Trophoblast cell (in vitro differentiated cells and primary cell): Measurements from ENCODE around the gene HES5.
"Not testable (repeated sequence)": the region's sequence is repeated elsewhere in the genome, so short reads cannot be mapped to it uniquely, and the experiment has no call there.

Experiments
- DNase-seq, 2 donors: peaks; one replicate each; pipeline ENCODE4 v3.0.0-alpha.2; 2016
- H2AFZ ChIP-seq: 2 replicates; pipeline ENCODE4 v1.6.1; 2013; ENCODE audit warnings: low read length, moderate library complexity, mild to moderate bottlenecking; ENCODE audit not compliant: insufficient read depth, poor library complexity
- H2AK5ac ChIP-seq: 2 replicates; pipeline ENCODE4 v1.6.1; 2013; ENCODE audit warnings: mild to moderate bottlenecking, low read length
- H2BK120ac ChIP-seq: 2 replicates; pipeline ENCODE4 v1.6.1; 2013; ENCODE audit warnings: low read length, mild to moderate bottlenecking, moderate library complexity; ENCODE audit not compliant: insufficient read depth, poor library complexity
- H2BK12ac ChIP-seq: 2 replicates; pipeline ENCODE4 v1.6.1; 2013; ENCODE audit warnings: mild to moderate bottlenecking, low read length, moderate library complexity
- H2BK5ac ChIP-seq: 2 replicates; pipeline ENCODE4 v1.6.1; 2013; ENCODE audit warnings: low read length, low read depth, moderate library complexity, mild to moderate bottlenecking; ENCODE audit not compliant: poor library complexity
- H3K14ac ChIP-seq: 2 replicates; pipeline ENCODE4 v1.6.1; 2013; ENCODE audit warnings: mild to moderate bottlenecking, low read length
- H3K18ac ChIP-seq: 2 replicates; pipeline ENCODE4 v1.6.1; 2013; ENCODE audit warnings: mild to moderate bottlenecking, low read length
- H3K23ac ChIP-seq: 2 replicates; pipeline ENCODE4 v1.6.1; 2013; ENCODE audit warnings: low read length
- H3K27ac ChIP-seq: 2 replicates; pipeline ENCODE4 v1.5.1; 2013; ENCODE audit warnings: low read depth, mild to moderate bottlenecking, inconsistent platforms, low read length, moderate library complexity
- H3K27me3 ChIP-seq: 2 replicates; pipeline ENCODE4 v1.6.1; 2013; ENCODE audit warnings: inconsistent platforms, mild to moderate bottlenecking, low read length, moderate library complexity; ENCODE audit not compliant: insufficient read depth
- H3K36me3 ChIP-seq, 2 experiments: 1 replicate in 1 of 2; 2 replicates in 1 of 2; pipeline ENCODE4 v1.6.1; 2013; ENCODE audit warnings: low read length in 2 of 2, mild to moderate bottlenecking in 2 of 2, moderate library complexity in 1 of 2; ENCODE audit not compliant: insufficient read depth in 2 of 2, control insufficient read depth in 1 of 2
- H3K4ac ChIP-seq: 2 replicates; pipeline ENCODE4 v1.6.1; 2013; ENCODE audit warnings: low read depth, mild to moderate bottlenecking, low read length, moderate library complexity
- H3K4me1 ChIP-seq, 2 experiments: 1 replicate in 1 of 2; 2 replicates in 1 of 2; pipeline ENCODE4 v1.6.1; 2013; ENCODE audit warnings: low read length in 2 of 2, mild to moderate bottlenecking in 2 of 2, moderate library complexity in 1 of 2; ENCODE audit not compliant: insufficient read depth in 2 of 2, control insufficient read depth in 1 of 2
- H3K4me2 ChIP-seq: 2 replicates; pipeline ENCODE4 v1.6.1; 2013; ENCODE audit warnings: inconsistent platforms, mild to moderate bottlenecking, low read length, moderate library complexity
- H3K4me3 ChIP-seq: 2 replicates; pipeline ENCODE4 v1.5.1; 2013; ENCODE audit warnings: mild to moderate bottlenecking, low read depth, low read length, inconsistent platforms
- H3K79me1 ChIP-seq: one replicate; pipeline ENCODE4 v1.6.1; 2013; ENCODE audit warnings: low read length
- H3K79me2 ChIP-seq: 2 replicates; pipeline ENCODE4 v1.6.1; 2013; ENCODE audit warnings: low read length, mild to moderate bottlenecking; ENCODE audit not compliant: control insufficient read depth, insufficient read depth, poor library complexity
- H3K9ac ChIP-seq: 2 replicates; pipeline ENCODE4 v1.6.1; 2013; ENCODE audit warnings: mild to moderate bottlenecking, low read length
- H3K9me3 ChIP-seq: 2 replicates; pipeline ENCODE4 v1.6.1; 2013; ENCODE audit warnings: low read depth, mild to moderate bottlenecking, control low read depth, inconsistent platforms, low read length; ENCODE audit not compliant: insufficient read depth
- H4K12ac ChIP-seq: 2 replicates; pipeline ENCODE4 v1.6.1; 2013; ENCODE audit warnings: low read depth, mild to moderate bottlenecking, low read length, moderate library complexity
- H4K8ac ChIP-seq: 2 replicates; pipeline ENCODE4 v1.6.1; 2013; ENCODE audit warnings: low read depth, mild to moderate bottlenecking, low read length, moderate library complexity
- H4K91ac ChIP-seq: one replicate; pipeline ENCODE4 v1.6.1; 2013; ENCODE audit warnings: low read depth, mild to moderate bottlenecking, low read length, moderate library complexity
- WGBS: extraction: QIAGEN DNeasy Blood & Tissue Kit; methylation state at CpG from one replicate; pipeline ENCODE4 v1.1.7; 2013; ENCODE audit warnings: missing lambda C conversion rate; ENCODE audit not compliant: insufficient read length, insufficient coverage; ENCODE audit errors: extremely low coverage; 5-methylcytosine and 5-hydroxymethylcytosine counted together

HES5 gene

GRCh38 chr1:2569703-2570102 is 39.6 kb upstream of the HES5 start:
- not testable (repeated sequence) for H3K9me3 ChIP-seq, H3K18ac ChIP-seq, H4K8ac ChIP-seq, H3K4me1 ChIP-seq, H2AFZ ChIP-seq, H2BK5ac ChIP-seq, H4K91ac ChIP-seq, H3K79me1 ChIP-seq, DNase-seq, H3K4me2 ChIP-seq, H3K14ac ChIP-seq, H3K27me3 ChIP-seq, H2AK5ac ChIP-seq, H3K79me2 ChIP-seq, H3K23ac ChIP-seq, H4K12ac ChIP-seq, H3K36me3 ChIP-seq, H2BK12ac ChIP-seq, H3K9ac ChIP-seq, H3K27ac ChIP-seq, H3K4ac ChIP-seq, H2BK120ac ChIP-seq, H3K4me3 ChIP-seq
- WGBS: no CpG with 5 or more reads among the region's 13 CpGs

- no peaks in the 10 kb centered on the region for H3K27me3 ChIP-seq
These were observed 39.0 kb upstream of the HES5 start for GRCh38 chr1:2569060-2569459.

GRCh38 chr1:2568187-2568816 is 38.2 kb upstream of the HES5 start:
- H2BK5ac ChIP-seq, H3K27ac ChIP-seq, H3K9me3 ChIP-seq, DNase-seq, H3K18ac ChIP-seq, H2AFZ ChIP-seq, H3K23ac ChIP-seq, H4K12ac ChIP-seq, H3K14ac ChIP-seq, H4K8ac ChIP-seq, H2AK5ac ChIP-seq, H3K4me3 ChIP-seq, H3K4me1 ChIP-seq, H3K9ac ChIP-seq, H2BK12ac ChIP-seq, H3K79me2 ChIP-seq, H3K4ac ChIP-seq, H4K91ac ChIP-seq, H3K36me3 ChIP-seq, H3K4me2 ChIP-seq, H3K27me3 ChIP-seq, H3K79me1 ChIP-seq, H2BK120ac ChIP-seq: not testable (repeated sequence)
- no CpG with 5 or more reads among the region's 17 CpGs for WGBS

More at GRCh38 chr1:2569060-2569459, 39.0 kb upstream of the HES5 start:
- peaks cover 2% of the 10 kb centered on the region for H3K9me3 ChIP-seq
- no peak overlapping the region for H3K4me3 ChIP-seq
- no peak overlapping the region for H2AFZ ChIP-seq
- H3K4me1 ChIP-seq: no peaks in the 10 kb centered on the region
- H2BK5ac ChIP-seq: no peak overlapping the region
- H3K18ac ChIP-seq: no peak overlapping the region
- no peak overlapping the region for H3K14ac ChIP-seq
- no peak overlapping the region for H4K12ac ChIP-seq
- no peak overlapping the region for H3K4me2 ChIP-seq
- no peak overlapping the region for H2AK5ac ChIP-seq
- H3K36me3 ChIP-seq: no peaks in the 10 kb centered on the region
- H3K23ac ChIP-seq: no peak overlapping the region
- H3K79me2 ChIP-seq: no peaks in the 10 kb centered on the region
- H4K8ac ChIP-seq: no peak overlapping the region
- no peak overlapping the region for H3K4ac ChIP-seq
- H2BK12ac ChIP-seq: no peak overlapping the region
- WGBS: no CpG with 5 or more reads among the region's 17 CpGs
- H2BK120ac ChIP-seq: no peak overlapping the region
- H4K91ac ChIP-seq: no peak overlapping the region
- H3K79me1 ChIP-seq: no peaks in the 10 kb centered on the region
- DNase-seq: no peak
- H3K9ac ChIP-seq: no peak overlapping the region
- no peak overlapping the region for H3K27ac ChIP-seq

GRCh38 chr1:2567083-2567679 is 37.1 kb upstream of the HES5 start:
- H4K91ac ChIP-seq: no peak overlapping the region
- no peaks in the 10 kb centered on the region for H3K79me2 ChIP-seq
- no peaks in the 10 kb centered on the region for H3K9me3 ChIP-seq
- WGBS: no CpG with 5 or more reads among the region's 16 CpGs
- no peaks in the 10 kb centered on the region for H3K27me3 ChIP-seq
- no peak overlapping the region for H3K18ac ChIP-seq
- no peak overlapping the region for H3K9ac ChIP-seq
- H3K36me3 ChIP-seq: no peaks in the 10 kb centered on the region
- H3K4me3 ChIP-seq: no peak overlapping the region
- DNase-seq: no peak
- H2AFZ ChIP-seq: no peak overlapping the region
- no peak overlapping the region for H2BK12ac ChIP-seq
- H3K23ac ChIP-seq: no peak overlapping the region
- H2AK5ac ChIP-seq: no peak overlapping the region
- no peak overlapping the region for H3K4me2 ChIP-seq
- no peak overlapping the region for H2BK120ac ChIP-seq
- H3K4ac ChIP-seq: no peak overlapping the region
- H4K8ac ChIP-seq: no peak overlapping the region
- no peak overlapping the region for H2BK5ac ChIP-seq
- H3K14ac ChIP-seq: no peak overlapping the region
- no peak overlapping the region for H4K12ac ChIP-seq
- H3K27ac ChIP-seq: no peak overlapping the region
- H3K79me1 ChIP-seq: no peaks in the 10 kb centered on the region
- no peaks in the 10 kb centered on the region for H3K4me1 ChIP-seq
